ENCODE results near the gene R3HDM4. TPM values are rescaled to one million over a fixed set of nuclear protein-coding genes. Genes with fewer than 3 reads are reported as not detected.

The R3HDM4 gene
- total and polyA plus RNA-seq, 9 of the 15 experiments (the other 6 are each of a cell fraction or from before 2014, with no cell fraction given): 3.2 to 154 (median 59.0) TPM

DNA sequence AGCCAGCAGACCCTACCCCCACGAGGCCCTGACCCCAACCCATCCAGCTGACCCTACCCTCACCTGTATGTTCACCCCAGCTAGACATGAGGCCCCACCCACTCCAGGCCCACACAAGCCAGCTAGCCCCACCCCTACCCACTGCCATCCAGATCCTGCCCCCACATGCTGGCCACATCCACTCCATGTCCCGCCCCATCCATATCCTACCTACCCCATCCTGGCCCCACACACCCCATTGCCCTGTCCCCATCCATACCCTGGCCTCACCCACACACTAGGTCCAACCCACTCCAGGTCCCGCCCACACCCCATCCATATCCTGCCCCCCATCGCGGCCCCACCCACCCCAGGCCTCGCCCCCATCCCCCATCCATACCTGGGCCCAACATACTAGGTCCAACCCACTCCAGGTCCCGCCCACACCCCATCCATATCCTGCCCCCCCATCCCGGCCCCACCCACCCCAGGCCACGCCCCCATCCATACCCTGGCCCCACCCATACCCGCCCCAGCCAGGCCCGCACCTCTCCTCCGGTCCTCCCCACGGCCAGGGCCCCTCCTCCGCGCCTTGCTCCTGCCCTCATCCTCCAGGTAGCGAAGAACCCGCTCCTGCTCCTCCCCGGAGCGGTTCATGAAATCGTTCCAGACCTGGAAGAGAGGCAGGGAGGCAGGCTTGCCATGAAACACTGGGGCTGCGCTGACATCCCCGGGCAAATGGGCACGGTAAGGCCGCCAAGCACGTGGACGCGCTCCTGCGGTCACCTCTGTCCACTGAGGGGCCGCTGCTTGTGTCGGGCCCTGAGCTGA is 12.5 kb downstream of the R3HDM4 start (continued):
- TF ChIP-seq, protein P1, sequence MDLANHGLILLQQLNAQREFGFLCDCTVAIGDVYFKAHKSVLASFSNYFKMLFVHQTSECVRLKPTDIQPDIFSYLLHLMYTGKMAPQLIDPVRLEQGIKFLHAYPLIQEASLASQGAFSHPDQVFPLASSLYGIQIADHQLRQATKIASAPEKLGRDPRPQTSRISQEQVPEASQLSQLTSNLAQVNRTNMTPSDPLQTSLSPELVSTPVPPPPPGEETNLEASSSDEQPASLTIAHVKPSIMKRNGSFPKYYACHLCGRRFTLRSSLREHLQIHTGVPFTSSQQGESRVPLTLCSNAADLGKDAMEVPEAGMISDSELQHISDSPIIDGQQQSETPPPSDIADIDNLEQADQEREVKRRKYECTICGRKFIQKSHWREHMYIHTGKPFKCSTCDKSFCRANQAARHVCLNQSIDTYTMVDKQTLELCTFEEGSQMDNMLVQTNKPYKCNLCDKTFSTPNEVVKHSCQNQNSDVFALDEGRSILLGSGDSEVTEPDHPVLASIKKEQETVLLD (IDR thresholded peaks at IDR 0.05): peak; percentile 62
- TF ChIP-seq ZNF263 (CRISPR knock-in tag; IDR thresholded peaks at IDR 0.05; ENCODE audit: borderline replicate concordance) (peak; percentile 98), ZFP30 (CRISPR knock-in tag; IDR thresholded peaks at IDR 0.05; ENCODE audit: borderline replicate concordance) (no peak), ZNF133 (CRISPR knock-in tag; IDR thresholded peaks at IDR 0.05) (no peak), BRD9 (IDR thresholded peaks at IDR 0.05; ENCODE audit: low read depth, partially characterized antibody) (no peak), NFRKB (IDR thresholded peaks at IDR 0.05; ENCODE audit: low read depth) (no peak), IRF2 (CRISPR knock-in tag; IDR thresholded peaks at IDR 0.05) (no peak), ZNF124 (CRISPR knock-in tag; IDR thresholded peaks at IDR 0.05) (no peak), POLR2AphosphoS2 (IDR thresholded peaks at IDR 0.05; ENCODE audit: low read length) (no peak), EP400 (IDR thresholded peaks at IDR 0.05) (peak; percentile 59; the same call in 1 of the 2 replicates), SP1 (CRISPR knock-in tag; IDR thresholded peaks at IDR 0.05) (peak; percentile 29; the same call in 1 of the 2 replicates), ZKSCAN3 (CRISPR knock-in tag; IDR thresholded peaks at IDR 0.05) (no peak), KLF10 (CRISPR knock-in tag; IDR thresholded peaks at IDR 0.05) (no peak), ZNF12 (CRISPR knock-in tag; IDR thresholded peaks at IDR 0.05) (no peak), ZNF584 (CRISPR knock-in tag; IDR thresholded peaks at IDR 0.05; ENCODE audit: low read depth) (no peak), POLR2B (IDR thresholded peaks at IDR 0.05; ENCODE audit: low read depth, partially characterized antibody) (peak; percentile 65), MCM3 (IDR thresholded peaks at IDR 0.05) (no peak), POLR2A (conservative IDR thresholded peaks at IDR 0.05) (peak; percentile 18; the same call in 1 of the 2 replicates)
- TF ChIP-seq, protein P2, sequence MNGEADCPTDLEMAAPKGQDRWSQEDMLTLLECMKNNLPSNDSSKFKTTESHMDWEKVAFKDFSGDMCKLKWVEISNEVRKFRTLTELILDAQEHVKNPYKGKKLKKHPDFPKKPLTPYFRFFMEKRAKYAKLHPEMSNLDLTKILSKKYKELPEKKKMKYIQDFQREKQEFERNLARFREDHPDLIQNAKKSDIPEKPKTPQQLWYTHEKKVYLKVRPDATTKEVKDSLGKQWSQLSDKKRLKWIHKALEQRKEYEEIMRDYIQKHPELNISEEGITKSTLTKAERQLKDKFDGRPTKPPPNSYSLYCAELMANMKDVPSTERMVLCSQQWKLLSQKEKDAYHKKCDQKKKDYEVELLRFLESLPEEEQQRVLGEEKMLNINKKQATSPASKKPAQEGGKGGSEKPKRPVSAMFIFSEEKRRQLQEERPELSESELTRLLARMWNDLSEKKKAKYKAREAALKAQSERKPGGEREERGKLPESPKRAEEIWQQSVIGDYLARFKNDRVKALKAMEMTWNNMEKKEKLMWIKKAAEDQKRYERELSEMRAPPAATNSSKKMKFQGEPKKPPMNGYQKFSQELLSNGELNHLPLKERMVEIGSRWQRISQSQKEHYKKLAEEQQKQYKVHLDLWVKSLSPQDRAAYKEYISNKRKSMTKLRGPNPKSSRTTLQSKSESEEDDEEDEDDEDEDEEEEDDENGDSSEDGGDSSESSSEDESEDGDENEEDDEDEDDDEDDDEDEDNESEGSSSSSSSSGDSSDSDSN (IDR thresholded peaks at IDR 0.05; ENCODE audit: borderline replicate concordance in 1 of 2, low read depth in 2 of 2, low read length in 2 of 2): peak in 1 of 2 experiments; percentile 63; a peak in 1 of 4 replicates
- TF ChIP-seq, protein P3, sequence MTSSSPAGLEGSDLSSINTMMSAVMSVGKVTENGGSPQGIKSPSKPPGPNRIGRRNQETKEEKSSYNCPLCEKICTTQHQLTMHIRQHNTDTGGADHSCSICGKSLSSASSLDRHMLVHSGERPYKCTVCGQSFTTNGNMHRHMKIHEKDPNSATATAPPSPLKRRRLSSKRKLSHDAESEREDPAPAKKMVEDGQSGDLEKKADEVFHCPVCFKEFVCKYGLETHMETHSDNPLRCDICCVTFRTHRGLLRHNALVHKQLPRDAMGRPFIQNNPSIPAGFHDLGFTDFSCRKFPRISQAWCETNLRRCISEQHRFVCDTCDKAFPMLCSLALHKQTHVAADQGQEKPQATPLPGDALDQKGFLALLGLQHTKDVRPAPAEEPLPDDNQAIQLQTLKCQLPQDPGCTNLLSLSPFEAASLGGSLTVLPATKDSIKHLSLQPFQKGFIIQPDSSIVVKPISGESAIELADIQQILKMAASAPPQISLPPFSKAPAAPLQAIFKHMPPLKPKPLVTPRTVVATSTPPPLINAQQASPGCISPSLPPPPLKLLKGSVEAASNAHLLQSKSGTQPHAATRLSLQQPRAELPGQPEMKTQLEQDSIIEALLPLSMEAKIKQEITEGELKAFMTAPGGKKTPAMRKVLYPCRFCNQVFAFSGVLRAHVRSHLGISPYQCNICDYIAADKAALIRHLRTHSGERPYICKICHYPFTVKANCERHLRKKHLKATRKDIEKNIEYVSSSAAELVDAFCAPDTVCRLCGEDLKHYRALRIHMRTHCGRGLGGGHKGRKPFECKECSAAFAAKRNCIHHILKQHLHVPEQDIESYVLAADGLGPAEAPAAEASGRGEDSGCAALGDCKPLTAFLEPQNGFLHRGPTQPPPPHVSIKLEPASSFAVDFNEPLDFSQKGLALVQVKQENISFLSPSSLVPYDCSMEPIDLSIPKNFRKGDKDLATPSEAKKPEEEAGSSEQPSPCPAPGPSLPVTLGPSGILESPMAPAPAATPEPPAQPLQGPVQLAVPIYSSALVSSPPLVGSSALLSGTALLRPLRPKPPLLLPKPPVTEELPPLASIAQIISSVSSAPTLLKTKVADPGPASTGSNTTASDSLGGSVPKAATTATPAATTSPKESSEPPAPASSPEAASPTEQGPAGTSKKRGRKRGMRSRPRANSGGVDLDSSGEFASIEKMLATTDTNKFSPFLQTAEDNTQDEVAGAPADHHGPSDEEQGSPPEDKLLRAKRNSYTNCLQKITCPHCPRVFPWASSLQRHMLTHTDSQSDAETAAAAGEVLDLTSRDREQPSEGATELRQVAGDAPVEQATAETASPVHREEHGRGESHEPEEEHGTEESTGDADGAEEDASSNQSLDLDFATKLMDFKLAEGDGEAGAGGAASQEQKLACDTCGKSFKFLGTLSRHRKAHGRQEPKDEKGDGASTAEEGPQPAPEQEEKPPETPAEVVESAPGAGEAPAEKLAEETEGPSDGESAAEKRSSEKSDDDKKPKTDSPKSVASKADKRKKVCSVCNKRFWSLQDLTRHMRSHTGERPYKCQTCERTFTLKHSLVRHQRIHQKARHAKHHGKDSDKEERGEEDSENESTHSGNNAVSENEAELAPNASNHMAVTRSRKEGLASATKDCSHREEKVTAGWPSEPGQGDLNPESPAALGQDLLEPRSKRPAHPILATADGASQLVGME (CRISPR knock-in tag; IDR thresholded peaks at IDR 0.05): no peak

Measured in K562 (cell line).